ENCODE data around the gene MMD2.
"Not testable (repeated sequence)": the region's sequence is repeated elsewhere in the genome, so short reads cannot be mapped to it uniquely, and the experiment has no call there.

DNA sequence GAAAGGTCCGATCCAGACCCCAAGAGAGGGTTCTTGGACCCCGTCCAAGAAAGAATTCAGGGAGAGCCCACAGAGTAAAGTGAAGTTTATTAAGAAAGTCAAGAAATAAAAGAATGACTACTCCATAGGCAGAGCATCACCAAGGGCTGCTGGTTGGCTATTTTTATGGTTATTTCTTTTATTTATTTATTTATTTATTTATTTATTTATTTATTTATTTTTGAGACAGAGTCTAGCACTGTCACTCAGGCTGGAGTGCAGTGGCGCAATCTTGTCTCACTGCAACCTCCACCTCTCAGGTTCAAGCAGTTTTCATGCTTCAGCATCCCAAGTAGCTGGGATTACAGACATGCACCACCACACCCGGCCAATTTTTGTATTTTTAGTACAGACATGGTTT lies 65.8 kb downstream of the MMD2 start:
- TF ChIP-seq, protein P1, sequence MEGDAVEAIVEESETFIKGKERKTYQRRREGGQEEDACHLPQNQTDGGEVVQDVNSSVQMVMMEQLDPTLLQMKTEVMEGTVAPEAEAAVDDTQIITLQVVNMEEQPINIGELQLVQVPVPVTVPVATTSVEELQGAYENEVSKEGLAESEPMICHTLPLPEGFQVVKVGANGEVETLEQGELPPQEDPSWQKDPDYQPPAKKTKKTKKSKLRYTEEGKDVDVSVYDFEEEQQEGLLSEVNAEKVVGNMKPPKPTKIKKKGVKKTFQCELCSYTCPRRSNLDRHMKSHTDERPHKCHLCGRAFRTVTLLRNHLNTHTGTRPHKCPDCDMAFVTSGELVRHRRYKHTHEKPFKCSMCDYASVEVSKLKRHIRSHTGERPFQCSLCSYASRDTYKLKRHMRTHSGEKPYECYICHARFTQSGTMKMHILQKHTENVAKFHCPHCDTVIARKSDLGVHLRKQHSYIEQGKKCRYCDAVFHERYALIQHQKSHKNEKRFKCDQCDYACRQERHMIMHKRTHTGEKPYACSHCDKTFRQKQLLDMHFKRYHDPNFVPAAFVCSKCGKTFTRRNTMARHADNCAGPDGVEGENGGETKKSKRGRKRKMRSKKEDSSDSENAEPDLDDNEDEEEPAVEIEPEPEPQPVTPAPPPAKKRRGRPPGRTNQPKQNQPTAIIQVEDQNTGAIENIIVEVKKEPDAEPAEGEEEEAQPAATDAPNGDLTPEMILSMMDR (conservative IDR thresholded peaks at IDR 0.05; ENCODE audit: low read depth in 2 of 2): not testable (repeated sequence)
- TF ChIP-seq, protein P2, sequence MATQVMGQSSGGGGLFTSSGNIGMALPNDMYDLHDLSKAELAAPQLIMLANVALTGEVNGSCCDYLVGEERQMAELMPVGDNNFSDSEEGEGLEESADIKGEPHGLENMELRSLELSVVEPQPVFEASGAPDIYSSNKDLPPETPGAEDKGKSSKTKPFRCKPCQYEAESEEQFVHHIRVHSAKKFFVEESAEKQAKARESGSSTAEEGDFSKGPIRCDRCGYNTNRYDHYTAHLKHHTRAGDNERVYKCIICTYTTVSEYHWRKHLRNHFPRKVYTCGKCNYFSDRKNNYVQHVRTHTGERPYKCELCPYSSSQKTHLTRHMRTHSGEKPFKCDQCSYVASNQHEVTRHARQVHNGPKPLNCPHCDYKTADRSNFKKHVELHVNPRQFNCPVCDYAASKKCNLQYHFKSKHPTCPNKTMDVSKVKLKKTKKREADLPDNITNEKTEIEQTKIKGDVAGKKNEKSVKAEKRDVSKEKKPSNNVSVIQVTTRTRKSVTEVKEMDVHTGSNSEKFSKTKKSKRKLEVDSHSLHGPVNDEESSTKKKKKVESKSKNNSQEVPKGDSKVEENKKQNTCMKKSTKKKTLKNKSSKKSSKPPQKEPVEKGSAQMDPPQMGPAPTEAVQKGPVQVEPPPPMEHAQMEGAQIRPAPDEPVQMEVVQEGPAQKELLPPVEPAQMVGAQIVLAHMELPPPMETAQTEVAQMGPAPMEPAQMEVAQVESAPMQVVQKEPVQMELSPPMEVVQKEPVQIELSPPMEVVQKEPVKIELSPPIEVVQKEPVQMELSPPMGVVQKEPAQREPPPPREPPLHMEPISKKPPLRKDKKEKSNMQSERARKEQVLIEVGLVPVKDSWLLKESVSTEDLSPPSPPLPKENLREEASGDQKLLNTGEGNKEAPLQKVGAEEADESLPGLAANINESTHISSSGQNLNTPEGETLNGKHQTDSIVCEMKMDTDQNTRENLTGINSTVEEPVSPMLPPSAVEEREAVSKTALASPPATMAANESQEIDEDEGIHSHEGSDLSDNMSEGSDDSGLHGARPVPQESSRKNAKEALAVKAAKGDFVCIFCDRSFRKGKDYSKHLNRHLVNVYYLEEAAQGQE (IDR thresholded peaks at IDR 0.05; ENCODE audit: unreplicated experiment): not testable (repeated sequence)
- TF ChIP-seq EZH2phosphoT487 (IDR thresholded peaks at IDR 0.05; ENCODE audit: unreplicated experiment); EZH2 (IDR thresholded peaks at IDR 0.05; ENCODE audit: low read depth, unreplicated experiment); POLR2AphosphoS5 (IDR thresholded peaks at IDR 0.05; ENCODE audit: low read depth); CREB1 (CRISPR knock-in tag; IDR thresholded peaks at IDR 0.05; ENCODE audit: low read depth); ZNF331 (CRISPR knock-in tag; IDR thresholded peaks at IDR 0.05; ENCODE audit: low read depth); NANOG (IDR thresholded peaks at IDR 0.05; ENCODE audit: borderline replicate concordance); JUNB (IDR thresholded peaks at IDR 0.05; ENCODE audit: unreplicated experiment); STAT1 (IDR thresholded peaks at IDR 0.05; ENCODE audit: unreplicated experiment): not testable (repeated sequence)
- TF ChIP-seq, protein P3, sequence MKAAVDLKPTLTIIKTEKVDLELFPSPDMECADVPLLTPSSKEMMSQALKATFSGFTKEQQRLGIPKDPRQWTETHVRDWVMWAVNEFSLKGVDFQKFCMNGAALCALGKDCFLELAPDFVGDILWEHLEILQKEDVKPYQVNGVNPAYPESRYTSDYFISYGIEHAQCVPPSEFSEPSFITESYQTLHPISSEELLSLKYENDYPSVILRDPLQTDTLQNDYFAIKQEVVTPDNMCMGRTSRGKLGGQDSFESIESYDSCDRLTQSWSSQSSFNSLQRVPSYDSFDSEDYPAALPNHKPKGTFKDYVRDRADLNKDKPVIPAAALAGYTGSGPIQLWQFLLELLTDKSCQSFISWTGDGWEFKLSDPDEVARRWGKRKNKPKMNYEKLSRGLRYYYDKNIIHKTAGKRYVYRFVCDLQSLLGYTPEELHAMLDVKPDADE (IDR thresholded peaks at IDR 0.05): not testable (repeated sequence)

All from GM23338 (cell line).